ENCODE data around the gene GAK. TPM values are rescaled to one million over a fixed set of nuclear protein-coding genes. Genes with fewer than 3 reads are reported as not detected.
A peak's percentile ranks its signal among the peaks of the same experiment; 100 is the strongest.

Gene GAK
- total and polyA plus RNA-seq, 8 donors: 47.5 to 226 (median 64.8) TPM

- Histone ChIP-seq H3K36me3 (peaks cover 5 to 40% (median 6%) of the 10 kb centered on the region in 3 donors), H3K4me3 (no peak overlapping the region), H3K9me3 (no peaks in the 10 kb centered on the region), H3K27me3 (no peaks in the 10 kb centered on the region), H3K27ac (no peak overlapping the region), H3K4me1 (no peaks in the 10 kb centered on the region)
- 92 to 93% methylated on average over 11 of the region's 11 CpGs for WGBS, 2 donors
- intact Hi-C loops (cut with DNase I): no loop called here
- no peak for TF ChIP-seq CTCF (IDR thresholded peaks at IDR 0.05)
- FAIRE-seq (no peak), ATAC-seq (no peak), DNase-seq (no peak)
Measured at GRCh38 chr4:854356-854755, 77.8 kb downstream of the GAK start.

DNA sequence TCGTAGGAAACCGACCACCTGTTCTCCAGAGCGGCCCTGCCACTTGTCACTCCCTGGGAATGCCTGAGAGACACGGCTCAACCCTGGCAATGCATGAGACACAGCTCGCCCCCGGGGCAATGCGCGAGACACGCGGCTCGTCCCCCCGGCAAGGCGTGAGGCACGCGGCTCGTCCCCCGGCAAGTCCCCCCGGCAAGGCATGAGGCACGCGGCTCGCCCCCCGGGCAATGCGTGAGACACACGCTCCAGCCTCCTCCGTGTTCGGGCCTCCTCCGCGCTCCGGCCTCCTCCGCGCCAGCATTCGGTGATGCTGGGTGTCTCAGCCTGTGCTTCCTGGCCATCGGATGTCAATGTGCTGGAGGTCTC, 78.7 kb downstream of the GAK start:
- FAIRE-seq (no peak), ATAC-seq (no peak), DNase-seq (peak in 2 of 6 donors; percentile 23 to 55)
- TF ChIP-seq CTCF (IDR thresholded peaks at IDR 0.05): no peak
- 94 to 95% methylated on average over 33 of the region's 33 CpGs for WGBS, 2 donors
- no peaks in the 10 kb centered on the region for H3K4me1 ChIP-seq
- H3K36me3 ChIP-seq: peaks cover 3 to 39% (median 7%) of the 10 kb centered on the region in 3 donors
- no peak overlapping the region for H3K27ac ChIP-seq
- intact Hi-C loops (cut with DNase I): no loop called here
- H3K9me3 ChIP-seq: no peaks in the 10 kb centered on the region
- H3K4me3 ChIP-seq: no peak overlapping the region
- no peaks in the 10 kb centered on the region for H3K27me3 ChIP-seq

DNA sequence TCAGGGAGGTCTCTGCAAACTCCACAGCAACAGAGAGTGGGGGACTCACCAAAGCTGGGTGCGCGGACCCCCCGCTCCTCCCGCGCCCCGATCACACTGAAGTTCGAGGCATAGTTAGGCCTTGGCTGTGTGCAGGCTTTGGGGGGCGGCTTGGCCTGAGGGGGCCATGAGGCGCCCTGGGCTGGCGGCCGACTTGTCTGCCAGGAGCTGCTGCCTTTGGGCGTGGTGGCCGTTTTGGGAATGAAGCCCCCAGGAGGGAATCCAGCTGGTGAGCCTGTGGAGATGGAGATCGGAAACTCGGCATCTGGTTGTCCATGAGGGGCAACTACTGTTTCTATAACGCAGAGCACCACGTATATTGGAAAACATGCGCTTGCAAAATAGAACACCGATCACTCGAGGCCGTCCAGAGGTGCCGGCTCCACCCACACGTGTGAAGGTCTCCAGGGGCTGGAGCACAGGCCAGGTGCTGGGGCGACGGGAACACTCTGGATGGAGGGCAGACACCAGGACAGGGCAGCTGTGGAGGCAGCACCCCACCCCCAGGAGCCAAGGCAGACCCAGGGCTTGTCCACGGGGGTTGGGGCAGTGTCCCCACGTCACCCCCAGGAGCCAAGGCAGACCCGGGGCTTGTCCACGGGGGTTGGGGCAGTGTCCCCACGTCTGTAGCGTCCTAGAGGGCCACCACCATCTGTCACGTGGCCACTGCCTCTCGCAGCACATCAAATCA, 80.2 kb downstream of the GAK start:
- no peaks in the 10 kb centered on the region for H3K9me3 ChIP-seq
- FAIRE-seq: no peak
- no peak for ATAC-seq
- 95 to 97% methylated on average over 33 of the region's 33 CpGs for WGBS, 2 donors
- peak in 3 of 6 donors; percentile 17 to 55 (median 45) for DNase-seq
- H3K27ac ChIP-seq: no peak overlapping the region
- H3K4me3 ChIP-seq: no peak overlapping the region
- intact Hi-C loops (cut with DNase I): no loop called here
- H3K27me3 ChIP-seq: no peaks in the 10 kb centered on the region
- H3K4me1 ChIP-seq: no peaks in the 10 kb centered on the region
- H3K36me3 ChIP-seq: peaks cover 3 to 29% (median 7%) of the 10 kb centered on the region in 3 donors
- no peak for TF ChIP-seq CTCF (IDR thresholded peaks at IDR 0.05)

DNA sequence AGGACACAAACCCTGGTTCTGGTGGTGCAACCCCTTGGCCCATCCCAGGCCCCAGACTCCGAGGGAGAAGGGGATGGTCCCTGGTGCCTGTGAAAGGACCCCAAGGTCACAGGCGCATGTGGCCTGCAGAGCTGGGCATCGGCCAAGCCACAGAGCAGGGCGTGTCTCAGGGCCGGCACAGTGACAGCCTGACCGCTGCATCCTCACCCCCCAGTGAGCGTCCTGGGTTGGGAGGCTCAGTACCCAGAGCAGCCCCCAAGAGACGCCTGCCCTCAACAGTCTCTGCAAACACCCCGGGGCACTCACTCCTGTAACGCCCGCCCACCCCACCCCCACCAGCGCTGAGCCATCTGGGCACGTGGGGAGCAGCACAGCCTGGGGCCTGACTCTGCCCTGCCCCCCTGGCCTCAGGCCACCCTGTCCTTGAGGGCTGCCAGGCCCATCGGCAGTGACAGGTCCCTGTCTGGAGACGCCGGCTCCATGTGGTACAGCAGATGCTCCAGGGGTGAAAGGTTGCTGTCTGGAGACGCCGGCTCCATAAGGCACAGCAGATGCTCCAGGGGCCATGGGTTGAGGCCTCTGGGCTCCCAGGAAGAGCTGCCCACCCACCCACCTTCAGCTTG, 81.7 kb downstream of the GAK start:
- DNase-seq (peak in 3 of 6 donors; percentile 15 to 41 (median 38)), ATAC-seq (peak in 1 of 4 donors; percentile 16)

More for the DNA sequence above, 81.7 kb downstream of the GAK start:
- FAIRE-seq: no peak
- Histone ChIP-seq H3K9me3 (no peaks in the 10 kb centered on the region), H3K4me1 (no peaks in the 10 kb centered on the region), H3K27ac (no peak overlapping the region), H3K36me3 (peaks cover 3 to 29% (median 7%) of the 10 kb centered on the region in 3 donors), H3K4me3 (no peak overlapping the region), H3K27me3 (no peaks in the 10 kb centered on the region)
- 80 to 89% methylated on average over 14 to 18 of the region's 18 CpGs for WGBS, 2 donors
- intact Hi-C loops (cut with DNase I): no loop called here
- TF ChIP-seq CTCF (IDR thresholded peaks at IDR 0.05): no peak

Measured in pancreas (tissue), 10 donors.